ENCODE measurements around the gene SNAP47.

Gene SNAP47

GRCh38 chr1:227769047-227769935 is 34.1 kb downstream of the SNAP47 start:
- no peak for DNase-seq (ENCODE audit: low spot score)

GRCh38 chr1:227769936-227770494 is 34.8 kb downstream of the SNAP47 start:
- DNase-seq (ENCODE audit: low spot score) = no peak

- no peak for DNase-seq (ENCODE audit: low spot score)
These were observed 35.6 kb downstream of the SNAP47 start for GRCh38 chr1:227770812-227771211.

GRCh38 chr1:227771326-227771725 is 36.1 kb downstream of the SNAP47 start:
- no peak for DNase-seq (ENCODE audit: low spot score)

GRCh38 chr1:227771771-227772170 is 36.5 kb downstream of the SNAP47 start:
- DNase-seq (ENCODE audit: low spot score) = no peak

GRCh38 chr1:227773558-227773957 is 38.3 kb downstream of the SNAP47 start:
- DNase-seq (ENCODE audit: low spot score) = no peak

GRCh38 chr1:227774051-227774731 is 39.0 kb downstream of the SNAP47 start:
- no peak for DNase-seq (ENCODE audit: low spot score)

GRCh38 chr1:227774821-227775661 is 39.8 kb downstream of the SNAP47 start:
- DNase-seq (ENCODE audit: low spot score) = no peak

GRCh38 chr1:227775841-227776240 is 40.6 kb downstream of the SNAP47 start:
- no peak for DNase-seq (ENCODE audit: low spot score)

GRCh38 chr1:227776331-227776771 is 41.1 kb downstream of the SNAP47 start:
- no peak for DNase-seq (ENCODE audit: low spot score)

GRCh38 chr1:227777156-227777555 is 41.9 kb downstream of the SNAP47 start:
- DNase-seq (ENCODE audit: low spot score) = no peak

GRCh38 chr1:227777646-227778045 is 42.4 kb downstream of the SNAP47 start:
- no peak for DNase-seq (ENCODE audit: low spot score)

GRCh38 chr1:227778401-227778947 is 43.2 kb downstream of the SNAP47 start:
- DNase-seq (ENCODE audit: low spot score) = no peak

- no peak for DNase-seq (ENCODE audit: low spot score)
These were observed 43.8 kb downstream of the SNAP47 start for GRCh38 chr1:227779021-227779441.

- DNase-seq (ENCODE audit: low spot score) = no peak
These were observed 44.5 kb downstream of the SNAP47 start for GRCh38 chr1:227779685-227780084.

- DNase-seq (ENCODE audit: low spot score) = no peak
These were observed 45.1 kb downstream of the SNAP47 start for GRCh38 chr1:227780101-227781044.

GRCh38 chr1:227781314-227781930 is 46.2 kb downstream of the SNAP47 start:
- no peak for DNase-seq (ENCODE audit: low spot score)

GRCh38 chr1:227782226-227782625 is 47.0 kb downstream of the SNAP47 start:
- no peak for DNase-seq (ENCODE audit: low spot score)

- DNase-seq (ENCODE audit: low spot score) = no peak
These were observed 50.0 kb downstream of the SNAP47 start for GRCh38 chr1:227785094-227785804.

All from hematopoietic multipotent progenitor cell treated with erythropoietin and hydrocortisone succinate and interleukin-3 and kit ligand, for 17 days (in vitro differentiated cells).